DMS114 treated with DMSO at 0.1 percent for 48 hours (cell line): ENCODE data around the gene HJURP.

ENCODE experiments used
- DNase-seq: peaks from one replicate; lab custom pipeline; 2025; ENCODE audit not compliant: unreplicated experiment; lab: John Stamatoyannopoulos, UW

HJURP gene

DNA sequence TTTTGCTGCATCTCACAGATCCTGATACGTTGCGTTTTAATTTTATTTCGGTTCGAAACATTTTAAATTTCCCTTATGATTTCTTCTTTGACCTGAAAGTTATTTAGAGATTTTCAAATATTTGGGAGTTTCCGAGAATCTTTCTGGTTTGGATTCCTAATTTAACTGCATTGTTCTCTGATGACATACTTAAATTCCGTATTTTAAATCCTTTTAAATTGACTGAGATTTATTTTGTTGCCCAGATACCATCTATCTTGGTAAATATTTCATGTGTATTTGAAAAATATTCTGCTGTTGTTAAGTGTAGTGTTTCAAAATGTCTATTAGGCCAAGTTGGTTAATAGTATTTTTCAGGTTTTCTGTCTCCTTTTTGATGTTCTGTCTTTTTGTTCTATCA is 38.5 kb downstream of the HJURP start:
- DNase-seq, result no peak

GRCh38 chr2:233814056-233814835 is 40.1 kb downstream of the HJURP start:
- no peak for DNase-seq

- no peak for DNase-seq
These were observed 40.9 kb downstream of the HJURP start for GRCh38 chr2:233813236-233814055.

DNA sequence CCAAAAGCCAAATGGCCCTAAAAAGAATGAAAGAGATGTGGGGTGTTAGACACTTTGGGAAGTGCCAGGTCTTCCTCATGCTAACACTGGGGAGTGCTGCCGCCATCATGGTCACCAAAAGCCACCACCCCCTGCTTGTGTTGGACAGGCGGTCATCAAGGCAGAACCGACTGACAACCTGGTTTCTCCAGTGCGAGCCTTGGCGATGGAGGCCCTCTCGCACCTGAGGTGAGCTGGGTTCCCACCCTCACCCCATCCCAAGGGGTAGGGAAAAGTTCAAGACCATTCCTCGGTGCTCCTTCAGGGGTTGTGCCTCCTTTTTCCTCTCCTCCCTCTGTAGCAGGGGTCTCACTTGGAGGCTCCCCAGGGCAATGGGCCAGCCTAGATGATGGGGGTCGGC is 42.6 kb downstream of the HJURP start:
- DNase-seq, result no peak

GRCh38 chr2:233811087-233811486 is 43.2 kb downstream of the HJURP start:
- DNase-seq, result no peak

DNA sequence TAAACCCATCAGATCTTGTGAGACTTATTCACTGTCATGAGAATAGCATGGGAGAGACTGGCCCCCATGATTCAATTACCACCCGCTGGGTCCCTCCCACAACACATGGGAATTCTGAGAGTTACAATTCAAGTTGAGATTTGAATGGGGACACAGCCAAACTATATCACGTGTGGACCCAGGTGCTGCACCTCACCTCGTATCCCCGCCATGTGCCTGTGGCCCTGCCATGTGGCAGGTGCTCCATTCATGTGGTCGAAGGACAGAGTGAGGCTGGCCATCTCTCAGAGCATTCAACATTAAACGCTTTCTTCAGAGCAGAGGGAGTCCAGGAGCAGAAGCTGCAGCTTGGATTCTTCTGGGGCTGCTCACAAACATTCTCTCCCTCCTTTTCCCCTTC is 44.0 kb downstream of the HJURP start:
- no peak for DNase-seq

DNA sequence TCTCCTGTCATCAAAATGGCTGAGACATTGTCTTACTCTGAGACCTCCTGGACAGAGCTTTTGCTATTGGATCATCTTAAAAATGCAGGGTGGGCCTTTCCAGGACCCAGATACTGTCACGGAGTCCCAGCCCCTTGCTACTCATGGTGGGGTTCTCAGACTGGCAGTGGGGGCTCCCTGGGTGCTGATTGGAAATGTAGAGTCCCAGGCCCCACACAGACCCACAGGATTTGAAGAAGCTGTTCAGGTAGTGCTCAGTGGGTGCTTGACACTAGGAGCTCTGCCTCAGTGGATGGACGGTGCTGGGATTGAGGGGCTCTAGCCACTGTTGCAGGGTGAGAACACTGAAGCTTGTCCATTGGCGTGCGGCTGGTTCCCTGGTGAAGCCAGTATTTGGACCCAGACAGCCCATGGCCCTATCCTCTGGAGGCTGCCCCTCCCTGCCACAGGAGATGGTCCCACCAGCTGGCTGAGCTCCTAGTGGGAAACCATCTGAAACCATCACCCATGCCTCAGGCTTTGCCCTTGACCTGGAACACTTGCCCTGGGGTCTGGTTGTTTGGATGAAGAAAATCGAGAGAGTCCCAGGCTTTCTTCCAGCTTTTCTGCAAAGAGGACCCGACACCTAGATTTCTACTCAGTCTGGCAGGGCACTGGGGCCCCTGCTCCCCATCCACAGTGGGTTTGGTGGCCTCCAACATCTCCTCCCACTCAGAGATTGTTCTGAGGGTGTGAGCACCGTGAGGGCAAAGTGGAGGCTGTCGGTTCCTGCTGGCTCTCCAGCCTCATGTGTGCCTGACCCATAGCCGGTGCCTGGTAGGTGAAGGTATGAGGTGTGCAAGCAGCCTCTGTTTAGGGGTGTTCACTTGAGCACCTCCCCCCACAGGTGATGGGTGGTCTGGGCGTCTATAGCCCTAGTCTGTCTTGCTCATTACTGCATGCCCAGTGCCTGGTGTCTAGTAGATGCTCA is 46.1 kb downstream of the HJURP start:
- no peak for DNase-seq

- DNase-seq, result no peak
These were observed 47.0 kb downstream of the HJURP start for GRCh38 chr2:233807215-233807865.

- no peak for DNase-seq
These were observed 50.3 kb downstream of the HJURP start for GRCh38 chr2:233803994-233804393.

GRCh38 chr2:233803292-233803911 is 50.9 kb downstream of the HJURP start:
- DNase-seq, result no peak

GRCh38 chr2:233802132-233802815 is 52.1 kb downstream of the HJURP start:
- no peak for DNase-seq

DNA sequence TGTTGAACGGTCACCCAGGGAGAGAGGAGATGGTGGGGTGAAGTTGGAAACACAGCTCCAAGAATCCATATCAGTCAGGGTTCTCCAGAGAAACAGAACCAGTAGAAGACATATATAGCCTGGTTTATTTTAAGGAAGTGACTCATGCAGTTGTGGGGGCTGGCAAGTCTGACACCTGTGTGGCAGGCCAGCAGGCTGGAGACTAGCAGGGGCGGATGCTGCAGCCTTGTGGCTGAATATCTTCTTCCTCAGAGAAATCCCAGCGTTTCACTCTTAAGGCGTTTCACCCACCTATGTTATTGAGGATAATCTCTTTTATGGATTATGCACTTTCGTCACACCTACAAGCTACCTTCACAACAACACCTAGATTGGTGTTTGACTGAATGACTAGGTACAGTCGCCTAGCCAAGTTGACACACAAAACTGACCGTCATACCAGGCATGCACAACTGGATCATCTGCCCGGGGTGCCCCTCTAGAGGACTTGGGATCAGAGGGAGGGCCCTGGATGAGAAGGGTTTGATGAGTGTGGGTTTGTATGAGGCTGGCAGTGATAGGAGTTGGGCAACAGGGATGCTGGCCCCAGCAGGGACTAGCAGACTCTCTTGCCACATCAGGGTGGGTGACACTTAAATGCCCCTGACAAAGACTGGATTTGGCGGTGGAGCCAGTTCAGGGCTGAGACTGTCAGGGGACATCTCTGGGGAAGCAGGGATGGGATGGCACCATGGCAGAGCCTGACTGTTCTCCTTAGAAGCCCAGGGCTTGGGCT is 52.8 kb downstream of the HJURP start:
- DNase-seq, result no peak

GRCh38 chr2:233800208-233800607 is 54.1 kb downstream of the HJURP start:
- DNase-seq, result no peak

DNA sequence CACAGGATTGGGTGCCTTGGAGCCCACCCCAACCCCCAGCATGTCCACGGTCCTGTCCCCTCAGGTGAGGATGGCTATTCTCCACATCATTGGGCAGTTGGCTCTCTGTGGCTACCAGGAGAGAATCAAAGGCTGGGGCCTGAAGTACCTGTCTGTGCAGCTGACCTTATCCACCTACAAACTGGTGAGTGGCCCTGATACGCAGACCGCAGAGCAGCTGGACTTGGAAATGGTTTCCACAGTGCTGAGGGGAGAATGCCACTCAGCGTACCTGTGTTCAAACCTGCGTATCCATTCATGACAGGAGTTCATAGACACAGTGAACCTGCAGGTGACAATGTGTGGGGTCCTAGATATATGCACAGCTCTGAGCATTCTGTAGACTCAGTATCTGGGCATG is 54.6 kb downstream of the HJURP start:
- no peak for DNase-seq

GRCh38 chr2:233799087-233799665 is 55.2 kb downstream of the HJURP start:
- no peak for DNase-seq

GRCh38 chr2:233798335-233799086 is 55.8 kb downstream of the HJURP start:
- DNase-seq, result no peak

DNA sequence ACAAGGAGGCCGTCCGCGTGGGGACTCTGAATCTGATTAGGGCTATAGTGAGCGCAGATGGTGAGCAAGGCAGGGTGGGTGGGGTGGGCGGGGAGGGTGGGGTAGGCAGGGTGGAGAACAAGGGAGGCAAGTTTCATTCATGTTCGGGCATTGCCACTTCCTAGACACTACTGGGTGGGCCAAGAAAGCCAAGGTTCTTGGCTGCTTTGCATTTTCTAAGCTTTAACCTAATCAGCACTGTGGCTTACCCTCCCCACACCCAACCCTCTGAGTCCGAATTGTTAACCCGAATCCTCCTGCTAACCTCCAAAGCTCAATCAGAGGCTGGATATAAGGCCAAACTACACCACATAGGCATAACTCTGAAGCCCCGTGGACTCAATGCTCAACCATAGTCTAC is 58.1 kb downstream of the HJURP start:
- DNase-seq, result no peak

- DNase-seq, result no peak
These were observed 58.6 kb downstream of the HJURP start for GRCh38 chr2:233795735-233796171.
